Esophagus muscularis mucosa (tissue), 4 donors: ENCODE data around the gene BICD2. TPM values are rescaled to one million over a fixed set of nuclear protein-coding genes. Genes with fewer than 3 reads are reported as not detected.

Experiments used
- DNase-seq: peaks from one replicate; pipeline ENCODE4 v3.0.0-alpha.2; 2017; ENCODE audit errors: extremely low spot score
- H3K27ac ChIP-seq, 4 donors: fragments of 200-600 bp; sonication (generic); replicated peaks in 1 of 4; 1 replicate in 3 of 4; 2 replicates in 1 of 4; pipeline ENCODE4 v1.5.1; 2016 to 2019; ENCODE audit warnings: mild to moderate bottlenecking in 1 of 4
- H3K27me3 ChIP-seq, 4 donors: fragments of 200-600 bp; sonication (generic); one replicate each; pipeline versions ENCODE4 v1.5.1 to v1.6.0; 2016 to 2019
- H3K36me3 ChIP-seq, 4 donors: fragments of 200-600 bp; sonication (generic); one replicate each; pipeline ENCODE4 v1.5.1; 2016 to 2019
- H3K4me1 ChIP-seq, 4 donors: fragments of 200-600 bp; sonication (generic); one replicate each; pipeline ENCODE4 v1.5.1; 2016 to 2019
- H3K4me3 ChIP-seq, 4 donors: fragments of 200-600 bp; sonication (generic); 1 replicate in 2 of 4; 2 replicates in 2 of 4; pipeline ENCODE4 v1.5.1; 2016 to 2019; ENCODE audit warnings: mild to moderate bottlenecking in 4 of 4, moderate library complexity in 1 of 4
- H3K9me3 ChIP-seq, 4 donors: fragments of 200-600 bp; sonication (generic); 1 replicate in 3 of 4; 2 replicates in 1 of 4; pipeline ENCODE4 v1.5.1; 2016 to 2019
- EP300 ChIP-seq: sonication (generic); formaldehyde crosslinking; IDR thresholded peaks from one replicate; pipeline ENCODE4 v1.6.1; 2017; ENCODE audit warnings: antibody characterized with exemption
- POLR2A ChIP-seq: fragments of 450-650 bp; IDR thresholded peaks from one replicate; pipeline ENCODE4 v1.6.1; 2017; ENCODE audit warnings: antibody characterized with exemption, moderate library complexity, mild to moderate bottlenecking, low read depth
- POLR2AphosphoS5 ChIP-seq, 2 donors: sonication (generic); formaldehyde crosslinking; IDR thresholded peaks; one replicate each; pipeline ENCODE4 v1.6.1; 2017; ENCODE audit warnings: antibody characterized with exemption in 2 of 2
- WGBS: methylation state at CpG from one replicate; pipeline ENCODE4 v1.1.5; 2018; 5-methylcytosine and 5-hydroxymethylcytosine counted together
- intact Hi-C: fragments of 100-400 bp; cut with DNase I; formaldehyde crosslinking; loops from one replicate; pipeline ENCODE4 v1.15.1; 2023
- total RNA-seq, 4 donors: library from RNA; depleted of rRNA; stranded (reverse); fragments of >200 nt; gene quantifications; one replicate each; pipeline versions ENCODE4 v1.1.0 to v1.2.1, GENCODE V29; 2016
- TF ChIP-seq, protein P1 (sequence below), 3 experiments: fragments of 200-600 bp in 2 of 3; fragments of 450-650 bp in 1 of 3; sonication (generic) in 2 of 3; IDR thresholded peaks; one replicate each; pipeline ENCODE4 v1.5.1; 2017 to 2019; ENCODE audit warnings: antibody characterized with exemption in 3 of 3, mild to moderate bottlenecking in 2 of 3, moderate library complexity in 1 of 3

Gene BICD2
- total RNA-seq, 4 donors from 2014 or later: 44.0 to 72.5 (median 57.3) TPM

DNA sequence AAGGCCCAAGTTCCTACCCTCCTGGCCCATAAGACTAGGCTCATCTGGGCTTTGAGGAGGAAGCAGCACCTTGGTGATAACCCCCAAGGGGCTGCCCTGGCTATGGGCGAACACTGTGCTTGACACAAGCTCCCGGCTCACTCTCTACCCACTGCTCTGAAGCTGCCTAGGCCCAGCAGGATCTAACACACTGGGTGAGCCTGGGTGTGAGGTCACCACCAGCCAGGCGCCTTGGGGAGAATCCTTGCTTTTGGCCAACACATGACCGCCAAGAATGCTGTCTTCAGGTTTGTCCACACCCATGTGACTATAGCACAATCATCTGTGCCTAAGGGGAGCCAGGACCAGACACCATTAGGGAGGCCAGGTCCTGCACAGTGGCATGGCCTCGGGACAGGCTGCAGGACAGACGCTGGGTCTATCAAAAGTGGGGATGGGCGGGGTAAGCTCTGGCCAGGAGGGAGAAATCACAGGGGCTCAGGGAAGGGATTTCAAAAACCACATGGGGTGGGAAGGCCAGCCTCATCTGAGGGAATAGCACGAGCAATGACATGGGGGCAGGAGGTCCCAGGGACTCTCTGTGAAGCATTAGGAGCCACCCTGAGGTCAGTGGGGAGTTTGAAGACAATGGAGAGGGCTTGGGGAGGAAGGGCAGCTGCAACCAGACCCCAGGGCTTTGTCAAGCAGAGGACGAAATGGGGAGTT is 29.6 kb downstream of the BICD2 start:
- Histone ChIP-seq H3K27ac (no peak overlapping the region), H3K4me3 (no peak overlapping the region), H3K4me1 (peaks cover 55 to 70% (median 64%) of the 10 kb centered on the region in 4 donors), H3K27me3 (no peaks in the 10 kb centered on the region), H3K36me3 (no peaks in the 10 kb centered on the region), H3K9me3 (no peaks in the 10 kb centered on the region)
- intact Hi-C loops: no loop called here
- WGBS: 85% methylated on average over 7 of the region's 9 CpGs
- TF ChIP-seq POLR2A (no peak), POLR2AphosphoS5 (IDR thresholded peaks at IDR 0.05) (no peak), EP300 (no peak)
- TF ChIP-seq, protein P1, sequence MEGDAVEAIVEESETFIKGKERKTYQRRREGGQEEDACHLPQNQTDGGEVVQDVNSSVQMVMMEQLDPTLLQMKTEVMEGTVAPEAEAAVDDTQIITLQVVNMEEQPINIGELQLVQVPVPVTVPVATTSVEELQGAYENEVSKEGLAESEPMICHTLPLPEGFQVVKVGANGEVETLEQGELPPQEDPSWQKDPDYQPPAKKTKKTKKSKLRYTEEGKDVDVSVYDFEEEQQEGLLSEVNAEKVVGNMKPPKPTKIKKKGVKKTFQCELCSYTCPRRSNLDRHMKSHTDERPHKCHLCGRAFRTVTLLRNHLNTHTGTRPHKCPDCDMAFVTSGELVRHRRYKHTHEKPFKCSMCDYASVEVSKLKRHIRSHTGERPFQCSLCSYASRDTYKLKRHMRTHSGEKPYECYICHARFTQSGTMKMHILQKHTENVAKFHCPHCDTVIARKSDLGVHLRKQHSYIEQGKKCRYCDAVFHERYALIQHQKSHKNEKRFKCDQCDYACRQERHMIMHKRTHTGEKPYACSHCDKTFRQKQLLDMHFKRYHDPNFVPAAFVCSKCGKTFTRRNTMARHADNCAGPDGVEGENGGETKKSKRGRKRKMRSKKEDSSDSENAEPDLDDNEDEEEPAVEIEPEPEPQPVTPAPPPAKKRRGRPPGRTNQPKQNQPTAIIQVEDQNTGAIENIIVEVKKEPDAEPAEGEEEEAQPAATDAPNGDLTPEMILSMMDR (IDR thresholded peaks at IDR 0.05): no peak
- DNase-seq: no peak

DNA sequence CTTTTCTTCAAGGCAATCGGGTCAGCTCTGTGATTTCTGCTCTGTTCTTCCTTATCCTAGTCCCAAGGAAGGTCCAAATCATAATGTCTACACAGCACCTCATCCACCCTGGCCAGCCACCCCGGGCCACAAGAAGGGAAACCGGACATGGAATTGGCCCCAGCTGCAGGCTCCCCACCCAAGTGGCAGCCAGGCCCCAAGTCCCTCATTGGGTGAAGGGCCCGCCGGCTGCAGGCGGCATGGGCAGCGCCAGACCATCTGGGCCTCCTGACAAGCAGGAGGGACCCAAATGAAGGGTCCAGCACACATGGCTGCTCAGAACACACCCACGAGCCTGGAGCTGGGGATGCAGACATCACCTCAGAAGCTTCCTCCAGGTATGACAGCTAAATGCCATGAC is 33.7 kb downstream of the BICD2 start:
- Histone ChIP-seq H3K4me3 (no peak overlapping the region), H3K9me3 (no peaks in the 10 kb centered on the region), H3K27me3 (no peaks in the 10 kb centered on the region), H3K27ac (no peak overlapping the region), H3K36me3 (peaks cover 0 to 38% (median 25%) of the 10 kb centered on the region in 4 donors), H3K4me1 (peaks cover 32 to 52% (median 43%) of the 10 kb centered on the region in 4 donors)
- TF ChIP-seq EP300: no peak
- TF ChIP-seq, protein P1 (IDR thresholded peaks at IDR 0.05): no peak
- no peak for TF ChIP-seq POLR2AphosphoS5 (IDR thresholded peaks at IDR 0.05)
- no peak for TF ChIP-seq POLR2A
- no peak for DNase-seq
- intact Hi-C loops: no loop called here
- WGBS: 96% methylated on average over 6 of the region's 8 CpGs

DNA sequence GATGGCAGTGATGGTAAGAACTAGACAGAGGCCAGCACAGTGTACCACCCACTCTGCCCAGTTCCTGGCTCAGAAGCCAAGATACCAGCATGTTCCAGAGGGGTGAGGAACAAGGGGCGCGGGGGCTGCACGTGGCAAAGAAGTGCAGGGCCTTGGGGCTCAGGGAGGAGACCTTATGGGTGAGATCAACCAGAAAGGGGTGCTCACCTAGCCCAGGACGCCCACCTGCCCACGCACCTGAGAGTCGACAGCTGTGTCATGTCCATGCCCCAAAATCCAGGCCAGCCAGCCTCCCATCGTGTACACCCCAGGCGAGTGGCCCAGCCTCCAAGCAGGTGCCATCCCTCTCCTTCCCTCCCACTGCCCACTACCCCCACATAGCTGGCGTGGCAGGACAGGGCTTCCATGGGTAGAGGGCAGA is 34.9 kb downstream of the BICD2 start:
- Histone ChIP-seq H3K27ac (no peak overlapping the region), H3K4me1 (peaks cover 25 to 48% (median 40%) of the 10 kb centered on the region in 4 donors)
- no peak for DNase-seq

DNA sequence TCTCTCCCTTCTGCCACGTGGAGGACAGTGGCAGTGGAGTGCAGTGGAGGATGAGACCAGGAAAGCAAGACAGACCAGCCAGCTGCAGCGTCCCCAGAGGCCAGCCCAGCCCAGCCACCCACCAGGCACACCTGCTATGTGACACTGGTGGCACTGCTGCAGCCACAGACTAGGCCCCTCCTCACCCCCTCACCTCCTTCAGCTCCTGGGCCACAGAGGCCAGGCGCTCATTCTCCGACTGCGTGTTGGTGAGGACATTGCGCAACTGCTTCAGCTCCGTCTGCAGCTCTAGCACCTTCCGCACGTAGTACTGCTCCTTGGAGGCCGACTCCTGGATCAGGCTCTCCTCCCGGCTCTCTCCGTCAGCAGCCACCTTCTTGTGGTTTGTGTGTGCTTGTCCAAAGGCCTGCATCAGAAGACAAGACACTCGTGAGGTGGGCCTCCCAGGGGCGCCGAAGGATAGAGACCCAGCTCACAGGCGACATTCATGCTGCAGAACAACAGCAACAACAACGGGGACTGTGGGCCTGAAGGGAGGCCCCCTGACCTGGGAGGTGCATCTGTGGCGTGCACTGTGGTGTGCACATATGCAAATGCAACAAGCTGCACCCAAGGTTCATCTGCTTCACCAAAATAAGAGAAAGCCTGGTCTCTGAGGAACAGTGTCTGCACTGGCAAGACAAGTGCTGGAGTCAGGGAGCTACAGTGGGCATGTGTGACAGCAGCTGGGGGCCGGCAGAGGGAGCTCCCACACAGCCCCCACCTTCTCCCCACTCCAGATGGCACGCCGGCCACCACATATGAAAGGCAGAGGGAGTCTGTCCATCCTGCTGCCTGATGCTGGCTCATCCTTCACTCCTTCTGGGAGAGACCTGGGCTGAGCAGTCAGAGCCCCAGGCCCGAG is 35.5 kb downstream of the BICD2 start:
- intact Hi-C loops: no loop called here
- Histone ChIP-seq H3K36me3 (peaks cover 0 to 52% (median 28%) of the 10 kb centered on the region in 4 donors), H3K4me1 (peaks cover 26 to 52% (median 42%) of the 10 kb centered on the region in 4 donors), H3K9me3 (no peaks in the 10 kb centered on the region), H3K4me3 (no peak overlapping the region), H3K27ac (no peak overlapping the region), H3K27me3 (no peaks in the 10 kb centered on the region)
- TF ChIP-seq EP300: no peak
- TF ChIP-seq, protein P1 (IDR thresholded peaks at IDR 0.05): peak in 1 of 3 experiments; percentile 27
- DNase-seq: no peak
- 89% methylated on average over 17 of the region's 22 CpGs for WGBS

More for the DNA sequence above, 34.9 kb downstream of the BICD2 start:
- TF ChIP-seq POLR2A: no peak
- no peak for TF ChIP-seq EP300
- TF ChIP-seq POLR2AphosphoS5 (IDR thresholded peaks at IDR 0.05): no peak
- Histone ChIP-seq H3K36me3 (peaks cover 0 to 48% (median 28%) of the 10 kb centered on the region in 4 donors), H3K9me3 (no peaks in the 10 kb centered on the region), H3K4me3 (no peak overlapping the region), H3K27me3 (no peaks in the 10 kb centered on the region)
- intact Hi-C loops: no loop called here
- WGBS: 94% methylated on average over 6 of the region's 9 CpGs
